Measurements from ENCODE around the gene NPFFR2.
"Not testable (repeated sequence)": the region's sequence is repeated elsewhere in the genome, so short reads cannot be mapped to it uniquely, and the experiment has no call there.

Gene NPFFR2

GRCh38 chr4:72031868-72032608 lies at the start of gene NPFFR2:
Gene NPFFR2, plus strand, starts transcription at chr4:72032000. Its CDS starts 96,592 bp downstream, at chr4:72128592.
- no peak for DNase-seq

- DNase-seq: no peak
Measured at GRCh38 chr4:71992571-71993312, 39.1 kb upstream of the NPFFR2 start.

GRCh38 chr4:71994559-71994958 lies 37.2 kb upstream of the NPFFR2 start:
- no peak for DNase-seq

- no peak for DNase-seq
Measured at GRCh38 chr4:71995297-71995696, 36.5 kb upstream of the NPFFR2 start.

- DNase-seq: no peak
Measured at GRCh38 chr4:72006586-72006985, 25.2 kb upstream of the NPFFR2 start.

- no peak for DNase-seq
Measured at GRCh38 chr4:72011906-72012305, 19.9 kb upstream of the NPFFR2 start.

- no peak for DNase-seq
Measured at GRCh38 chr4:72016011-72016410, 15.8 kb upstream of the NPFFR2 start.

GRCh38 chr4:72019688-72020087 lies 12.1 kb upstream of the NPFFR2 start:
- DNase-seq: no peak

- DNase-seq: no peak
Measured at GRCh38 chr4:72022553-72022952, 9.2 kb upstream of the NPFFR2 start.

GRCh38 chr4:72055566-72055965 lies 23.8 kb downstream of the NPFFR2 start:
- DNase-seq: no peak

- DNase-seq: no peak
Measured at GRCh38 chr4:72063726-72064125, 31.9 kb downstream of the NPFFR2 start.

GRCh38 chr4:72067051-72067450 lies 35.3 kb downstream of the NPFFR2 start:
- DNase-seq: no peak

GRCh38 chr4:72073816-72074215 lies 42.0 kb downstream of the NPFFR2 start:
- no peak for DNase-seq

GRCh38 chr4:72076562-72076961 lies 44.8 kb downstream of the NPFFR2 start:
- no peak for DNase-seq

- DNase-seq: no peak
Measured at GRCh38 chr4:72077346-72077745, 45.5 kb downstream of the NPFFR2 start.

GRCh38 chr4:72084587-72085011 lies 52.8 kb downstream of the NPFFR2 start:
- DNase-seq: no peak

- not testable (repeated sequence) for DNase-seq
Measured at GRCh38 chr4:72090606-72091005, 58.8 kb downstream of the NPFFR2 start.

- DNase-seq: no peak
Measured at GRCh38 chr4:72094059-72094797, 62.4 kb downstream of the NPFFR2 start.

- no peak for DNase-seq
Measured at GRCh38 chr4:72107456-72107855, 75.7 kb downstream of the NPFFR2 start.

- no peak for DNase-seq
Measured at GRCh38 chr4:72109364-72109763, 77.6 kb downstream of the NPFFR2 start.

- no peak for DNase-seq
Measured at GRCh38 chr4:72109959-72110497, 78.2 kb downstream of the NPFFR2 start.

- no peak for DNase-seq
Measured at GRCh38 chr4:72110886-72111285, 79.1 kb downstream of the NPFFR2 start.

GRCh38 chr4:72111863-72112262 lies 80.1 kb downstream of the NPFFR2 start:
- no peak for DNase-seq

Measured in COR-L47 (cell line).